EL (cell line): ENCODE data around the gene GPBAR1.
"Not testable (repeated sequence)": the region's sequence is repeated elsewhere in the genome, so short reads cannot be mapped to it uniquely, and the experiment has no call there.

Experiments used
- DNase-seq: peaks from one replicate; pipeline ENCODE4 v3.0.0-alpha.2; 2016

The GPBAR1 gene

DNA sequence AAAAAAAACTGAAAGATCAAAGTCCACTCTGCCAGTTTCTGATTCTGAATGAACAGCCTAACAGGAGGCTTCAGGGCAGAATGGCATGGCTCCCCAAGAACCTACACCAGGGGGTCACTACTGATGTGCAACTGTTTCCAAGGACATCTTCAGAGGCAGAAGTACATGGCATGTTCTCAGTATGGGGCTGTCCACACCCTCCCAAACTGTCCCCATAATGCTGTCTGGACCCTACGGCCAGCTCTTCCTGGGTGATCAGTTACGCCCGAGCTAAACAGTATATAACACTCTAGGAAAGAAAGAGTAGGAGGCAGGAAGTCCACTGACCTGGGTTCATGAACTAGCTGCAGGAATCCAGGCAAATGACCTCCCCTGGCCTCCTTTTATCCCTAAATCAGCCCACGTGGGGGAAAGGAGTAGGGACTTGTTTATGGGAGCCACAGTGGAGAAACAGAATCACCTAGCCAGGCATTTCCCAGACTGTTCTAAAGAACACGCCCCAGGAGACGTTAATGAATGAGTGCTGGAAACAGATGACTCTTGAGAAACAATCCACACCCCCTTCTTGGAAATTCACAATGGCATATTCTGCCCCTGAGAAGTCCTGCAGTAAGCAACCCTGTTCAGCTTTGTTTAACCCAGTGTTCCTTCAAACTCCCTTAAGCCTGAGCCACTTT lies 29.0 kb downstream of the GPBAR1 start:
- DNase-seq, result no peak

DNA sequence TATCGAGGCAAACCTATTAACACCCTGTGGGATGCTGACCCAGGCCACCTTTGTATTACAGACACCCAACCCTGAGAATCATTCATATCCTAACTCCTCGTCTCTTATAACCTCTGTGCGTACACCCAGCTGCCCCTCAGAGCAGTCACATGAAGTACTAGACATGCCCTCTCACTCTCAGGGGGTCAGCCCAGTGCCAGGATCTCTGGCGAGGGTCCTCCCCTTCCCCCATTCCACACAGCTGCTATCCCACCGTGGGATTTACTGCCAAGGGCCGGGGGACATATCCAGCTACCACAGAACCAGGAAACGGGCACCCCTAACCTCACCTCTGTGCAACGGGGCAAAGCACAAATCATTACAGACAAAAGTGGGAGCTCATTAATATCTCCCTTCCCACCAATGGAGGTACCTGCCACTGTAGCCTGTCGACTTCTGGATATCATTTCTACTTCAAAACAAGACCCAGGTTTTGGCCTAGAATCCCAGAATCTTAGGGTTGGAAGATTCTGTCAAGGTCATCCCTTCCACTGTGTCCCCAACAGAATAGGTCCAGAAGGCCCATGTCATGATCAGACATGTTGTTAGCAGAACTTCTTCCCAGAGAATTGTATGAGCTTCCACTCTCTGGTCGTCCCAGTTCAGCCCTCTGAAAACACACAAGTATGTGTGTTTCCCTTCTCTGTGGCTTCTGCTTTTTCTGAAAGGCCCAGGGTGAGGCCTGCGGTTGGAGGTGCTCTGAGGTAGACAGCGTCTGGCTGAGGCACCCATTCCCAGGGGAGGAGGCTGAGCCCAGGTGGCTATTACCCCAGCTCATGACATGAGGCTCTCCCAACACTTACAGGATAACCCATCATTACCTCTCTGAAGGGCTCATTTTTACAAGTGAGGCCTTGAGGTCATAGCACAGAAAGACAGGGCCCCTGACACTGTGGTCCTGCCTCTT lies 29.8 kb downstream of the GPBAR1 start:
- DNase-seq, result no peak

DNA sequence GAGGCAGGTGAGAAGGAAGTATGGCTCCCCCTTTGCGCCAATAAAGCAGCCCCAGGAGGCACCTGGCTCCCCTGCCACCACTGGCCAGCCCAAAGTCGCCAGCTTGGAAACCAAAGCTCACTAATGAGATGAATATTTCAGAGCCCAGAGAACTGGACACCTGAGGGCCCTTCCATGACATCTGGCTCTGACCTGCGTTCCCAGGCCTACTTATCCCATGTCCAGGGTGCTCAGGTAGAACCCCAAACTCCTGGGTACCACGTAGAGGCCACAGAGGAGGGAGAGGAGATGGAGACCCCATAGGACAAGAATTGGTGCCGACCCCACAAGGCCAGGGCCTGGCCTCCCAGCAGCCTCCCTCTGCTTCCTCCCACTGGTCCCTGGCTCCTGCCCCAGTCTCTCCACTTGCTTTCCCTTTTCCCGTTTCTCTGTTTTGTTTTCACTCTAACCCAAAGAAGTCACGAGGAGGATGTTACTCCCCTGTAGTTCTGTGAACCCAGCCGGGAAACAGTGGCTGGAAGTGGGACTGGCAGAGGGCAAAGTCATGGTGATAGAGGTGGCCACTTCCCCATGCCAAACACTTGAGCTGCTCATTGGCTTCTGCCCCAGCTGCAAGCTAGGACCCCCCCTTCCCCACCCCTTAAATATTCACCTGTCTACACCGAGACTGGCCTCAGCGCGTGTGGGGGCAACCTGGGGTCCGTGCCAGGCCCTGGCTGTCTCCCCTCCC lies 30.7 kb downstream of the GPBAR1 start:
- peak; percentile 27 for DNase-seq

DNA sequence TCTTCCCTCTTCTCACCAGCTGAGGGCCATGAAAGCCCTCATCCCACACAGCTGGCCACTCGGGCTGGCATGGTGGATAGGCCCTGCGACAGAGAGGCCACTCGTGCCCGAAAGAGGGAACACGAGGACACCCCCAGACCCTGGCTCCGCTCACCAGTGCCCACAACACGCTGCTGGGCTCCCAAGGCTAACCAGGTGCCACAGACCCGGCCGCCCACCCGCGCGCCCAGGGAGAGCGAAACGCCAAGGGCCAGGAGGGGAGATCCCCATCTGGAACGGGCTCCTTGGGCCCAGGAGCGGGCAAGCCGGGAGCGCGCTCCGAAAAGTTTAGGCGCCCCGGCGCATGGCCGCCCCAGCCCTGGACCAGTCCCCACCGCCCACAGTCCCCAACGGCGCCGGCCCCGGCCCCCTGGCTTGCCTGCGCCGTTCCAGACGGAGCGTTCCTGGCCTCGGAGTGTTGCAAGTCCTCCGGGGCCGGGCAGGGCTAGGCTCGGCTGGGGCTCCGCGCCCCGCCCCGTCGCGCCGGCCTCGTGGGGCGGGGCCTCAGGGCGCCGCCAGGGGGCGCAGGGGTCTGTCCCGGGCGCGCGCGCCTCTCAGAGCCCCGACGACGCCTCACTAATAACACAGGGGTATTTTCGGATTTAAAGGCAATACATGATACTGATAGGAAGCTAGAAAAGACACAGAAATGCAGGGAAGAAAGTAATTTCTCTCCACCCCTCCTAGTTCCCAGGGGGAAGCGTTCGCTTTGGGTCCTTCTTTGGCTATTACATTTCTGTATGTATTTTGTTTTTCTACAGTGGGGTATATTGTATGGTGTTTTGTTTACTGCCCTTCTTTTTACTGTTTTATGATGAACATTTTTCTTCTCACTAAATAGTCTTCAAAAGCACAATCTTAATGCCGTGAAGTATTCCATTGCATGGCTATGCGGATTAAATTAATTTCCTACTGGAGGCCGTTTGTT lies 31.5 kb downstream of the GPBAR1 start, which contains the start of gene TMBIM1:
TSS of gene TMBIM1 (minus strand) at position 456 of the 967 bp plus-strand sequence. CDS start 10,362 bp downstream, outside the sequence.
- peak; percentile 73 for DNase-seq

DNA sequence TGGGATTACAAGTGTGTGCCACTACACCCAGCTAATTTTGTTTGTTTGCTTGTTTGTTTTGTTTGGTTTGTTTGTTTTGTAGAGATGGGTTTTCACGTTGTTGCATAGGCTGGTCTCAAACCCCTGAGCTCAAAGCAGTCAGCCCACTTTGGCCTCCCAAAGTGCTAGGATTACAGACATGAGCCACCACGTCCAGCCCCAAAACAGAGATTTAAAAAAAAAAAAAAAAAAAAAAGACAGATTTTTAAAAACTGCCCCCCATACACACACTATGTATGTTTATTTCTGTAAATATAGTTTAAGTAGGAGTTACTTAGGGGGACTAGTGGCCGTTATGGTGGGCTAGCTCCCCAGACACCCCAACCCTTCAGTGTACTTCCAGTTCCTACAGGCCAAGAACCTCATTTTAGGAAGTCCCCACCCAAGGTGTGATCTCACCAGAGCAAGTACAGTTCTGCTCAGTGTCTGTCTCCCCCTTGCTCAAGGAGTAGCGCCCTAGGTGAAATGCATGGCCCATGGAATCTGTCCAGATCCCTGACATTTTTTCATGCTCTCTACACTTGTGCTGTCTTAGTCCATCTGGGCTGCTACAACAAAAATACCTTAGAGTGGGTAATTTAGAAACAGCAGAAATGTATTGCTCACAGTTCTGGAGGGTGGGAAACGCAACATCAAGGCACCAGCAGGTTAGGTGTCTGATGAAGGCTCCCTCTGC lies 33.1 kb downstream of the GPBAR1 start:
- DNase-seq, result no peak

DNA sequence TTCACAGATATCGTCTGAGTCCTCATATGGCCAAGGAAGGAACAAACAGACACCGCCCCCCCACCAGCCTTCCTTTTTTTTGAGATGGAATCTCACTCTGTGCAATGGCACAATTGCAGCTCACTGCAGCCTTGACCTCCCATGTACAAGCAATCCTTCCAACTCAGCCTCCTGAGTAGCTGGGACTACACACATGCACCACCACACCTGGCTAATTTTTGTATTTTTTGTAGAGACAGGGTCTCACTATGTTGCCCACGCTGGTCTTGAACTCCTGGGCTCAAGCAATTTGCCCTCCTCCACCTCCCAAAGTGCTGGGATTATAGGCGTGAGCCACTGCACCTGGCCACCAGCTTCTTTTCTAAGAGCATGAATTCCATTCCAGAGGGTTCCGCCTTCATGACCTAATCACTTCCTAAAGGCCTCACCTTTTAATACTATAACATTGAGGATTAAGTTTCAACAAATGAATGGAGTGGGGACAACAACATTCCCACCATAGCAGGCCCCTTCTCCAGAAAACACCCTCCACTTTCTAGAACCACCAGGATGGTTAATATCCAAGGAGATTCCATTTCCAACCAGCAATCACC lies 33.7 kb downstream of the GPBAR1 start:
- DNase-seq, result no peak

DNA sequence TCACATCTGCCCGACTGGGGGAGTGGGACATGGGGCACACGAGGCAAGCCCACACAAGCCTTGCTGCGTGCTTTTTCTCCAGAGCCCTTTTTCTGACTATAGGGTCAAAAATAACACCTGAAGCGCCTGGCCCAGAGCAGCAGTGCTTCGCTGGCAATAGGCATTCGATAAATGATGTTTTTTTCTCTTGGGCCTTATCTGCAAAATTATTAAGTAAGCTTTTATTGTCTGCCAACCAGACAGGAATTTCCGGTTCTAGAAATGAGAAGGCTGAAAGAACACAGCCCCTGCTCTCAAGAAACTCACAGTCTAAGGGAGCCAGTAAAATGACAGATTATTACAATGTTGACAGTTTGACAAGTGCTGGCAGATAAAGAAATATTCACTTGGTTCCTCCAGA lies 34.2 kb downstream of the GPBAR1 start:
- DNase-seq, result no peak

DNA sequence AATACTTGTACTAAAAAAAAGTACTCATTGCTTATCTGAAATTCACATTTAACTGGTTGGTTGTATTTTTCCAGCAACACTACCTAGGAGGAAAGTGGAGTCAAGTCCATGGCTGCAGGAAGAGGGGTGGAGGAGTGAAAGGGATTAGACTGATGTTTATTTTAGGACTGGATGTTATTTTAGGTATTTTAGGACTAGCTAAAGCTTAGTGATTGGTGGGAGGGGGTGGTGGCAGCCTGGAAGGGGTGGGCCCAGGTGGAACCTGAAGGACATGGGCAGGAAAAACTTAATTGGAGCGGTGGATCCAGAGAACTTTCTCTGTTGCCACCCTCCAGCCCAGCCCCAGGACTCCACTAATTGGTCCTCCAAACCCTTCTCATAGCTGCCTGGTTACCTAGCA lies 35.4 kb downstream of the GPBAR1 start:
- DNase-seq, result no peak

DNA sequence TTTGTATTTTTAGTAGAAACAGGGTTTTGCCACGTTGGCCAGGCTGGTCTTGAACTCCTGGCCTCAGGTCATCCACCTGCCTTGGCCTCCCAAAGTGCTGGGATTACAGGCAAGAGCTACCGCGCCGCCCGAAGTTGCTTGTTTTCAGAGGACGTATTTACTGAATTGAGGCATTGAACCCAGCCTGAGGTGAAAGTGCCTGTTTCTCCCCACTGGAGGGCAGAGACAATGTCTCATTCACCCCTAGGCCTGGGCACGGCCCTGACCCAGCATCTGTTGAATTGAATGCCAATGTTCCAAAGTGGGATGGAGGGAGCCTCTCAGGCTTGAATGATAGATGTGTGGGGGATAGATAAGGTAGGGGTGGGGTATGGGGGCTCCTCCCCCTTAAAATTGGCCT lies 36.0 kb downstream of the GPBAR1 start:
- no peak for DNase-seq

DNA sequence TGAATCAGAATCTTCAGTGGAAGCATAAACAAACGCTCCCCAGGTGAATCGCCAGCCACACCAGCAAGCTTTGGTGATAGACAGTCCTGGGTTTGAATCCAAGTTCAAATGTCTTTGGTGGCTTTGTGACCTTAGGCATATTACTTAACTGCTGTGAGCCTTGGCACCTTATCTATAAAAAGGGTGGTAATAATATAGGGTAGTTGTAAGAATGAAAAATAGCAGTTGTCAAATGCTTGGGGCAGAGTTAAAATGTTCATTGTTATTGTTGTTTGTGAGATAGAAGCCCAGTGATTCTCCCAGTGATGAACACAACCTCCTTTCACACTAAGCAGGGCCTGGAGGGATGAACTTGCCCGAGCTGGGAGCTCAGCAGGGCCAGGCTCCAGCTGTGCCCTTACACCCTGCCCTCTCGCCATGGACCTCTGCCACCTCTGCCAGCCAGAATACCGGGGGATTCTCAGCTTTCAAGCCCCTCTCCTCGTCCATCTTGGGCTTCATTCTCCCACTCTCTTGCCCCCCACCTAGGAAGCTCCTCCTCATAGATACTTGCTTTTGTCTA lies 37.6 kb downstream of the GPBAR1 start:
- DNase-seq, result no peak

DNA sequence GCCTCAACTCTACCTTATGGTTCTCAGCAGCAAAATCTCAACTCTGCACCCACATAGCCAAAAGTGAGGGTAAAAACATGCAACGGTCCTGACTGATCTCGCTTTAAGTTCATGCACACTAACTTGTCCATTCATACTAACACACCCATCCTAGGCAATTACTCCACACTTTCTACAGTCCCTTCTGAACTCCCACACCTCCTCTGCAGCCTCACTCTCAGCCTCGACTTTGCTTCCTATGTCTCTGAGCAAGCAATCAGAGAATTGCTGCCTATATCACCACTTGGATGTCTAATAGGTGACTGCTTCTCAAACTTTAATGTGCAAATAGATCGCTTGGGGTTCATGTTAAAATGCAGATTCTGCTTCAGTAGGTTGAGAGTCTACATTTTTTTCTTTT lies 39.3 kb downstream of the GPBAR1 start:
- DNase-seq, result no peak

DNA sequence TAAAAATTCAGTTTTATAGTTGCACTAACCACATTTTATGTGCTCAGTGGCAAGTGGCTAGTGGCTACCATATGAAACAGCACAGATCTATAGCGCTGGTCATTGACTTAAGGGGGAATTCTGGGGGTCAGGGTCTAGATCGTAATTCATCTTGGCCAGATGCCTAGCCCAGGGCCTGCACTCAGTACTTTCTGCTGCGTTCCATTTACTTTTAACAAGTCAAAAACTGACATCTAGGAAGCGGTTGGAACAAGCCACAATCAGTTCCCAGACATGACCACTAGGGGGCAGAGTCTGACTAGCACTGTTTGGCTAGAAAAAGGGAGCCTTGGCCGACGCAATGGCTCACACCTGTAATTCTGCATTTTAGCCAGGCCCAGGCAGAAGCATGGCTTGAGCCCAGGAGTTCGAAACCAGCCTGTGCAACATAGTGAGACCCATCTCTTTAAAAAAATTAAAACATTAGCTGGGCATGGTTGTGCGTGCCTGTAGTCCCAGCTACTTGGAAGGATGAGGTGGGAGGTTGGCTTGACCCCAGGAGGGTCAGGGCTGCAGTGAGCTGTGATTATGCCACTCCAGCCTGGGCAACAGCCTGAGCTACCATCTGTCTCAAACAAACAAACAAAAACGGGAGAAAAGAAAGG lies 40.5 kb downstream of the GPBAR1 start:
- DNase-seq, result peak; percentile 77

DNA sequence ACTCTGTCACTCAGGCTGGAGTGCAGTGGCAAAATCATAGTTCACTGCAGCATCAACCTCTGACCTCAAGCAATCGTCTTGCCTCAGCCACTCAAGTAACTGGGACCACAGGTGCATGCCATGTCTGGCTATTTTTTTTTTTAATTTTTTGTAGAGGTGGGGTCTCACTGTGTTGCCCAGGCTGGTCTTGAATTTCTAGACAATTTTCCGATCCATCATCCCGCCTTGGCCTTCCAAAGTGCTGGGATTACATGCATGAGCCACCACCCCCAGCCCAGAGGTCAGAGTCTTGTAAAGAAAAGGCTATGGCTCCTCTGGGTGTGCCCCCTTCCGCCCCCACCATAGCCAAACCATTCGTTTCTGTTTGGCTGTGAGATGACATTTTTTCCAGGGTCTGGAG lies 44.6 kb downstream of the GPBAR1 start:
- no peak for DNase-seq

DNA sequence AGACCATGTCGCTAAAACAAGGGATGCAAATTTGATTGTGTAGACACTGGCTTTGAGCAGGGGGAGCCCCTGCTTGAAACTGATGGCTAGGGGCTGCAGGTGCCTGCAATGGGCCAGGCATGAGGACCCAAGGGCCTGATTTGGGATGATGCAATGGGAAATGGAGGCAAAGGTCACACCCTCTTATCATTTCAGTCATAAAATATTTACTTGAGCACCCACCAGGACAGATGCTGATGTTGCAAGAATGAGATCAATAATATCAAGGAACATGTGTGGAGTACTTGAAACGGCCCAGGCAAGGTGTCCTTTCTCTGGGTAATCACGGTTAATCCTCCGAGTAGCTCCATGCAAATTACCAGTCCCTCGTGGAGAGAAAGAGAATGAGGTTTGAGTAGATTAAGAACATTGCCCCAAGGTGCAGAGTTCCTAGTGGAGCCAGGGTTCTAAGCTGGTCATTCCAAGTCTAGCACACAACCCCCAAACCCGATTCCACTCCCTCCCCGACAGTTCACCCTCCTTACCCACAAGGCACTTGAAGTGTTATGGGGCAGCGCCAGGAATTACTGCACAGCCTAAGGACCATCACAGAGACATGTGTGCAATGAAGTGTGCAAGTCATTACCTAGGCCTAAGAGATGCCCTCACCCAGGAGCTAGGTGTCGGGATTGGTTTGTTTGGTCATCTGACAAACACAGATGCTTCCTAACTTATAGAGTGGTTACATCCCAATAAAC lies 45.5 kb downstream of the GPBAR1 start:
- DNase-seq, result no peak

DNA sequence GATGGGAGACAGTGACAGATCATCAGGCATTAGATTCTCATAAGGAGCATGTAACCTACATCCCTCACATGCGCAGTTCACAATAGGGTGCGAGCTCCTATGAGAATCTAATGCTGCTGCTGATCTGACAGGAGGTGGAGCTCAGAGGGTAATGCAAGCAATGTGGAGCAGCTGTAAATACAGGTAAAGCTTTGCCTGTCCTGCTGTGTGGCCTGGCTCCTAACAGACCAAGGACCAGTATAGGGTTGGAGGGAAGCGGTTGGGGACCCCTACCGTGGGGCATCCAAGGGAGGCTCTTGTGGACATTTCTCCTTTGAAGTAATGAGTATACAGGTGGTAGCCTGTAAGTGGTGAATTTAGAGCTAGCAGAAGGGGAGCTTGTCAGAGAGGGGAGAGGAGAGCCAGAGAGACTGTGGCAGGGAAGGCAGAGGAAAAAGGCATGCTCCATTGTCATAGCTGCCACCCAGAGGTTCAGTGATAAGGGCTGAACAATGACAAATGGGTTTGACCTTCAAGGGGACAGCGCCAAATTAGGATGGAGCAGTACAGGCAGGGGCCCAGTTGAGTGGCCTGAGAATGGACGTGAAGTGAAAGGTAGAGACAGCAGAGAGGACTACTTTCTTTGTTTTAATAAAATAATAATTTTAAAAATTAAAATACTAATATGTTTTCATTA lies 46.7 kb downstream of the GPBAR1 start:
- no peak for DNase-seq

DNA sequence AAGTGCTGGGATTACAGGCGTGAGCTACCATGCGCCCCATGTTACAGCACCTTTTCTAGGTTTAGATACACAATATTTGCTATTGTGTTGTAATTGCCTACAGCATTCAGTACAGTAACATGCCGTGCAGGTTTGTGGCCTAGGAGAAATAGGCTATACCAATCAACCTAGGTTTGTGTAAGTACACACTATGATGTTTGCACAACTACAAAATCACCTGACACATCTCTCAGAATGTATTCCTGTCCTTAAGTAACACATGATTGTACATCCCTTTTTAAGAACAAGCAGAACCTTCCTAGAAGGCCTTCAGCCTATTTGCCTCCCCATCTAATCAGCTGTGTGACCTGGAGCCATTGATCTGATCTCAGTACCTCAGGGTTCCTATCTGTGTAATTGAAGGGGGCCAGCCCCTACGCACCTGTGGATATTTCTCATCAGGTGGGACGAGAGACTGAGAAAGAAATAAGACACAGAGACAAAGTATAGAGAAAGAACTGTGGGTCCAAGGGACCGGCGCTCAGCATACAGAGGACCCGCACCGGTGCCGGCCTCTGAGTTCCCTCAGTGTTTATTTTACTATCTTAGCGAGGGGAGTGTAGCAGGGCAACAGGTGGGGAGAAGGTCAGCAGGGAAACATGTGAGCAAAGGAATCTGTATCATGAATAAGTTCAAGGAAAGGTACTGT lies 50.2 kb downstream of the GPBAR1 start:
- no peak for DNase-seq

DNA sequence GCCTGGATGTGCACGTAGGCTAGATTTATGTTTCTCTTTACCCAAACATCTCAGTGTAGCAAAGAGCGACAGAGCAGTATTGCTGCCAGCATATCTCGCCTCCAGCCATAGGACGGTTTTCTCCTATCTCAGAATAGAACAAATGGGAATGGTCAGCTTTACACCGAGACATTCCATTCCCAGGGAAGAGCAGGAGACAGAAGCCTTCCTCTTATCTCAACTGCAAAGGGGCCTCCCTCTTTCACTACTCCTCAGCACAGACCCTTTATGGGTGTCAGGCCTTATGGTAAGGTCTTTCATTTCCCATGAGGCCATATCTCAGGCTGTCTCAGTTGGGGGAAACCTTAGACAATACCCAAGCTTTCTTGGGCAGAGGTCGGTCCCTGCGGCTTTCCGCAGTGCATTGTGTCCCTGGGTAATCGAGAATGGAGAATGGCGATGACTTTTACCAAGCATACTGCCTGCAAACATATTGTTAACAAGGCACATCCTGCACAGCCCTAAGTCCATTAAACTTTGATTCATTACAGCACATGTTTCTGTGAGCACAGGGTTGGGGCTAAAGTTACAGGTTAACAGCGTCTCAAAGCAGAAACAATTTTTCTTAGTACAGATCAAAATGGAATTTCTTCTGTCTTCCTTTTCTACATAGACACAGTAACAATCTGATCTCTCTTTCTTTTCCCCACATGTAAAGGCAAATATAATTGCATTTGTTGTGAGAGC lies 50.9 kb downstream of the GPBAR1 start:
- not testable (repeated sequence) for DNase-seq
